ENCODE results near the gene MLPH.
"Not testable (repeated sequence)": the region's sequence is repeated elsewhere in the genome, so short reads cannot be mapped to it uniquely, and the experiment has no call there.

MLPH gene

GRCh38 chr2:237456200-237456843 is 30.7 kb upstream of the MLPH start:
- no peak overlapping the region for H3K27ac ChIP-seq
- no peak overlapping the region for H3K4me3 ChIP-seq

DNA sequence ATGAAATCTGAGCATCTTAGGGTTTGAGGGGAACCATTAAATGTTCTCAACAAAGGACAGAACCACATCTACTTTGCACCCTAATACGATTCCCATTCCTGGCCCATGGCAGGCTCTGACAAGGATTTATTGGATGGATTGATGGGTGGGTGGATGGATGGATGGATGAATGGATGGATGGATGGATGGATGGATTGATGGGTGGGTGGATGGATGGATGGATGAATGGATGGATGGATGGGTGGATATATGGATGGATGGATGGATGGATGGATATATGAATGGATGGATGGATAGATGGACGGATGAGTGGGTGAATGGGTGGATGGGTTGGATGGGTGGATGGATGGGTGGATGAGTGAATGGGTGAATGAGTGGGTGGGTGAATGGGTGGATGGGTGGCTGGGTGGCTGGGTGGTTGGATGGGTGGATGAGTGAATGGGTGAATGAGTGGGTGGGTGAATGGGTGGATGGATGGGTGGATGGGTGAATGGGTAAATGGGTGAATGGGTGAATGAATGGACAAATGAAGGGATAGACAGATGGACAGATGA is 29.6 kb upstream of the MLPH start:
- H3K4me3 ChIP-seq, result no peak overlapping the region

GRCh38 chr2:237458519-237458918 is 28.5 kb upstream of the MLPH start:
- Histone ChIP-seq H3K27ac (no peak overlapping the region), H3K4me3 (no peak overlapping the region)

More for the DNA sequence above, 29.6 kb upstream of the MLPH start:
- H3K27ac ChIP-seq, result no peak overlapping the region

GRCh38 chr2:237459226-237459625 is 27.8 kb upstream of the MLPH start:
- no peak overlapping the region for H3K4me3 ChIP-seq
- no peak overlapping the region for H3K27ac ChIP-seq

GRCh38 chr2:237459741-237460174 is 27.3 kb upstream of the MLPH start:
- no peak overlapping the region for H3K4me3 ChIP-seq
- no peak overlapping the region for H3K27ac ChIP-seq

DNA sequence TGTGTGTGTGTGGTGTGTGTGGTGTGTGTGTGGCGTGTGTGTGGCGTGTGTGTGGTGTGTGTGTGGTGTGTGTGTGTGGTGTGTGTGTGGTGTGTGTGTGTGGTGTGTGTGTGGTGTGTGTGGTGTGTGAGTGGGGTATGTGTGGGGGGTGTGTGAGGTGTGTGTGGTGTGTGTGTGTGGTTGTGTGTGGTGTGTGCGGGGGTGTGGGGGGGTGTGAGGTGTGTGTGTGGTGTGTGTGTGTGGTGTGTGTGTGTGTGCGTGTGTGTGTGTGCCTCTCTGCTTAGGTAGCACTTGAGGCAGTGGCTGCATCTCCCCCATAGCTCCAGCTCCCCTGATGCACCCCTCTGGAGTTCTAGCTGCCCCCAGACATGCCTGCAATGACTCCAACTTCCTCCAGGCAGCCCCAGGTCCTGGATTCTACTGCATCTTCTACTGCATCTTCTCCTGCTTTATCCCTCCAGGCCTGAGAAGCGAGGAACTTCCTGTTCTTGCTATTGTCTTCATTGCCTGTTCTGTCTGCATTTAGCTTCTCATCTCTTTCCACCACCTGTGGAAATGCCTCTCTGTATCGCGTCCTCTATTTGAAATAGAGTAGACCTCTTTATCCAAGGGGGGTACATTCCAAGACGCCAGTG is 22.2 kb upstream of the MLPH start:
- Histone ChIP-seq H3K4me3 (no peak overlapping the region), H3K27ac (no peak overlapping the region)

DNA sequence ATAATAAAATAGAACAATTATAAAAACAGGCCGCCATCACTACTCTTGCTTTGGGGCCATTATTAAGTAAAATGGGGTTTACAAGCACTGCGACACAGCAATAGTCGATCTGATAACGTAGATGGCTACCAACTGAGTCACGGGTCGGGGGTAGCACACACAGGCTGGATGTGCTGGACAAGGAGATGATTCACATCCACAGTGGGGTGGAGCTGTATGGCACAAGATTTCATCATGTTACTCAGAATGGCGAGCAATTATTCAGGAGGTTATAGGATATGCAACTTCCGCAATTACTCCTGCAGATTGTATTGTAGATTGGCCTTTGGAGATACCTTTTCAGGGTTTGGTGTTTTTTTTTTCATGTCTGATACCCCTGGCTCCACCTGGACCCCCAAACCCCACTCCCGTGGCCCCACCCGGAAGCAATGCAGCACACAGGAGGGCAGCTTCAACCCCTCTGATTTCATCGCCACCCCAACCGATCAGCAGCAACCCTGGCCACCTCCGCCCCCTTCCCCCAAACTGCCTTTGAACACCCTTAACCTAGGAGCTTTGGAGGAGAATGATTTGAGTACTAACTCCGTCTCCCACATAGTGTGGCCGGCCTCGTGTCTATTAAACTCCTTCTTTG is 21.4 kb upstream of the MLPH start:
- H3K4me3 ChIP-seq, result no peak overlapping the region
- peak overlapping the region in 1 of 21 experiments; percentile 62 for H3K27ac ChIP-seq

DNA sequence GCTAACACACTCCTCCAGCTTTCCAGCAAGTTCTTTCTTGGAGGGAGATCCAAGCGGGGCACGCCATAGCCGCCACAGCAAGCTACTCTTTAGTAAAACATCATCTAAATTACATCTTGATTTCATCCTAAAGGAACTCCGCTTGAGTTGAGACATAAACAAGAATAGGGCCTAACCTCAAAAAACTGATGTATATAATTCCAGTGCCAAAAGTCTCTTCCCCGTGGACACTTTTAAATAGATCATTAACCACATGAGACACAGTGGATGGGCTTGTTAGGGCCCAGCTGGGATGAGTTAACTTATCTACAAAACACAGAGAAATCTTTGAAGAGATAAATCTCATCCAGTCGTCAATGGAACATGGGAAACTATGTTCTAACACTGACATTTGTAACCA is 20.8 kb upstream of the MLPH start:
- peak overlapping the region in 1 of 21 experiments; percentile 62 for H3K27ac ChIP-seq
- no peak overlapping the region for H3K4me3 ChIP-seq

GRCh38 chr2:237467447-237468179 is 19.4 kb upstream of the MLPH start:
- no peak overlapping the region for H3K4me3 ChIP-seq
- no peak overlapping the region for H3K27ac ChIP-seq

DNA sequence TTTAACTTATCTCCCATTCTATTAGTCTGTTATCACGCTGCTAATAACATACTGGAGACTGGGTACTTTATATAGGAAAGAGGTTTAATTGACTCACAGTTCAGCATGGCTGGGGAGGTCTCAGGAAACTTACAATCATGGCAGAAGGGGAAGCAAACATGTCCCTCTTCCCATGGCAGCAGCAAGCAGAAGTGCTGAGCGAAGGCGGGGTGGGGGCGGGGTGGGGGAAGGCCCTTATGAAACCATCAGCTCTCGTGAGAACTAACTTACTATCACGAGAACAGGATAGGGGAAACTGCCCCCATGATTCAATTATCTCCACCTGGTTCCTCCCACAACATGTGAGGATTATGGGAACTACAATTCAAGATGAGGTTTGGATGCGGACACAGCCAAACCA is 17.6 kb upstream of the MLPH start:
- H3K27ac ChIP-seq, H3K4me3 ChIP-seq: not testable (repeated sequence)

- Histone ChIP-seq H3K27ac (no peak overlapping the region), H3K4me3 (no peak overlapping the region)
These were observed 17.2 kb upstream of the MLPH start for GRCh38 chr2:237469849-237470248.

GRCh38 chr2:237470914-237471313 is 16.1 kb upstream of the MLPH start:
- H3K27ac ChIP-seq, result no peak overlapping the region
- no peak overlapping the region for H3K4me3 ChIP-seq

DNA sequence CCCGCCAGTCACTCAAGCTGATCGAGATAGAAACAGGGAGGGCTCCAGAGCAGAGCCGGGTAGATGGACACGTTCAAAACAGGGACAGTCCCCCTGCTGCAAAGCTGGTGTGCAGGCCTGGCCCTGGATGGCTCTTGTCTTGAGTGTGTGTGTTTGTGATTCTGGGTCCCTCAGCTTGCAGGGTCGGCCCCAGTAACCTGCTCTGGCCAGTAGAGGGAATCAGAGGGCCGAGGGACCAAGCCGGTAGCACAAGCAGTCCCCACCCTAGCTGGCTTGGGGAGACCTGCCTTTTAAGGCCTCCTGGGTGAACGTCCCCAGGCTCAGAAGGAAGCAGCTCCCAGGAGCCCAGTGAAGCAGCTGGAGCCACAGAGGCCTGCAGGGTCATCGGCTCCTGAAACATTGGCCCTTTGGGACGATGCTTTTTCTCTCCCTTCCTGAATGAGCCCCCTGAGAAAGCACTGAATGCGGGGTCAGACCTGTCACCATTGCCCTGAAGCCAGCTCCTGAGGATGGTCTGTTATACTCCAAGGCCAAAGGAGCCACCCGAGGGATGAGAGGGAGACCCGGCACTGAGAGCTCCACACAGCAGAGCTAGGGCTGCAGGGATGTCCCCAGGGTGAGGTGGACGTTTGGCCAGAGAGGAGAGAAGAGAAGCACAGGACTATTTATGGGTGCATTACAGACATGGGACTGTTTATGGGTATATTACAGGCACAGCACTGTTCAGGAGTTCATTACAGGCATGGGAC is 15.4 kb upstream of the MLPH start:
- Histone ChIP-seq H3K27ac (no peak overlapping the region), H3K4me3 (no peak overlapping the region)

GRCh38 chr2:237472187-237472712 is 14.8 kb upstream of the MLPH start:
- Histone ChIP-seq H3K27ac (peak overlapping the region in 1 of 21 experiments; percentile 35), H3K4me3 (no peak overlapping the region)

- H3K4me3 ChIP-seq, result no peak overlapping the region
- peak overlapping the region in 17 of 21 experiments; percentile 11 to 99 (median 96) for H3K27ac ChIP-seq
These were observed 13.9 kb upstream of the MLPH start for GRCh38 chr2:237472909-237473877.

GRCh38 chr2:237473878-237474441 is 13.1 kb upstream of the MLPH start:
- peak overlapping the region in 1 of 7 experiments; percentile 68 for H3K4me3 ChIP-seq
- peak overlapping the region in 20 of 21 experiments; percentile 11 to 99 (median 96) for H3K27ac ChIP-seq

DNA sequence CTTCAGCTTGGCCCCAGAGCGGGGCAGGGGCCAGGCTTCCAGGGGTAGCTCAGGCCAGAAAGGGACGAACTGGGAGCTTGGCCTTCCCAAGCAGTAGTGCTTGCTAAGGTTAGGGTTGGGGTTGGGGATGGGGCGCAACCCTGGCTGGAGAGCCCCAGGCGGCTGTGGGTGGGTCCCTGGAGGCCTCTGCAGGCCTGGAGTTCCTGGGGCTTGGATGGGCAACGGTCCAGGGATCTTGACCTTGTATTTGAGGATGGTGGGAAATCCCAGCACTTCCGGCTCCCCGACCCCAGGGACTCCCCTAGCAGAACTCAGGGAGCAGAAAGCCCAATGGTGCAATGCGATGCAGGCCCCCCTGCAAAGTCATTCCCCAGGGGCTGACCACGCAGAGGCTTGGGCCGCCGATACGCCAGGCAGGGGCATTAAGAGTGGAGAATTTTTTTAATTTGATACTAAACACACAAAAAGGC is 12.6 kb upstream of the MLPH start:
- peak overlapping the region; percentile 67 to 99 (median 95) for H3K27ac ChIP-seq
- H3K4me3 ChIP-seq, result peak overlapping the region; percentile 42 to 81 (median 61)
